Caco-2 (cell line): ENCODE results near the gene ATF2. TPM values are rescaled to one million over a fixed set of nuclear protein-coding genes. Genes with fewer than 3 reads are reported as not detected.

Source experiments
- BruUV-seq: library from RNA; stranded (reverse); fragments of 400-500 nt; replicated peaks from 2 replicates; lab custom pipeline; 2021; lab: Mats Ljungman, UMichigan
- CTCF ChIA-PET: fragments of 300-600 bp; sonication (Branson Sonifier 250); formaldehyde crosslinking; loops from one replicate; lab custom pipeline; 2022; ENCODE audit warnings: antibody characterized with exemption; lab: Charles Lee
- POLR2A ChIA-PET: fragments of 300-600 bp; sonication (Branson Sonifier 250); formaldehyde crosslinking; loops from one replicate; lab custom pipeline; 2022; ENCODE audit warnings: antibody characterized with exemption; lab: Charles Lee
- DNase-seq, 2 experiments: peaks; one replicate each; pipeline versions ENCODE4 v3.0.0 to v3.0.0-alpha.2; 2020 to 2022
- H3K27me3 ChIP-seq: replicated peaks from 2 replicates; pipeline ENCODE4 v1.6.0; 2011; ENCODE audit warnings: low read length; ENCODE audit not compliant: control insufficient read depth, insufficient read depth
- H3K36me3 ChIP-seq: 2 replicates; pipeline ENCODE4 v1.5.1; 2011; ENCODE audit warnings: low read length; ENCODE audit not compliant: control insufficient read depth, insufficient read depth
- H3K4me1 ChIP-seq: fragments of 250-450 bp; sonication (Bioruptor Pico); 2 replicates; pipeline ENCODE4 v1.5.1; 2020; ENCODE audit warnings: mild to moderate bottlenecking
- H3K4me3 ChIP-seq: 2 replicates; pipeline ENCODE4 v1.5.1; 2011; ENCODE audit warnings: low read depth, mild to moderate bottlenecking, control low read depth, low read length
- H3K9me3 ChIP-seq: fragments of 250-450 bp; sonication (Bioruptor Pico); 2 replicates; pipeline ENCODE4 v1.5.1; 2020; ENCODE audit warnings: mild to moderate bottlenecking, moderate library complexity
- H3K27ac Mint-ChIP-seq: one replicate; pipeline ENCODE4 v1.8.0; 2022; ENCODE audit warnings: mixed read lengths; ENCODE audit not compliant: unreplicated experiment
- H3K27me3 Mint-ChIP-seq: one replicate; pipeline ENCODE4 v1.8.0; 2022; ENCODE audit warnings: mixed read lengths; ENCODE audit not compliant: insufficient read depth, unreplicated experiment
- H3K36me3 Mint-ChIP-seq: one replicate; pipeline ENCODE4 v1.8.0; 2022; ENCODE audit warnings: mild to moderate bottlenecking, mixed read lengths; ENCODE audit not compliant: insufficient read depth, unreplicated experiment
- H3K4me1 Mint-ChIP-seq: one replicate; pipeline ENCODE4 v1.8.0; 2022; ENCODE audit warnings: low read depth, mixed read lengths; ENCODE audit not compliant: unreplicated experiment
- H3K4me3 Mint-ChIP-seq: one replicate; pipeline ENCODE4 v1.8.0; 2022; ENCODE audit warnings: mild to moderate bottlenecking, moderate library complexity, mixed read lengths; ENCODE audit not compliant: unreplicated experiment
- H3K9me3 Mint-ChIP-seq: one replicate; pipeline ENCODE4 v1.8.0; 2022; ENCODE audit warnings: mixed read lengths; ENCODE audit not compliant: unreplicated experiment
- CTCF ChIP-seq, 2 experiments: fragments of 200-600 bp in 1 of 2; IDR thresholded peaks; 1 replicate in 1 of 2; 2 replicates in 1 of 2; pipeline versions ENCODE4 v1.5.1 to v1.8.0; 2011 to 2022; ENCODE audit warnings: antibody characterized with exemption in 1 of 2, control low read depth in 1 of 2, inconsistent platforms in 1 of 2, low read depth in 1 of 2, low read length in 1 of 2, mild to moderate bottlenecking in 1 of 2, moderate library complexity in 1 of 2; ENCODE audit not compliant: insufficient read depth in 1 of 2, severe bottlenecking in 1 of 2, unreplicated experiment in 1 of 2
- intact Hi-C: fragments of 100-400 bp; cut with micrococcal nuclease; formaldehyde crosslinking; loops from one replicate; pipeline ENCODE4 v1.10.0; 2022; ENCODE audit not compliant: unreplicated experiment
- total RNA-seq: library from RNA; stranded (reverse); gene quantifications from 2 replicates; pipeline ENCODE4 v1.2.3, GENCODE V29; 2022

Gene ATF2
- total RNA-seq, 1 experiment from 2014 or later = 47.1 TPM

- Histone ChIP-seq H3K27me3 (no peaks in the 10 kb centered on the region), H3K4me3 (peak overlapping the region; percentile 75), H3K9me3 (no peaks in the 10 kb centered on the region), H3K4me1 (peaks cover 10% of the 10 kb centered on the region), H3K36me3 (no peaks in the 10 kb centered on the region)
- ChIA-PET POLR2A (no interaction called here), CTCF (no interaction called here)
- Mint-ChIP-seq H3K27ac (peak overlapping the region; percentile 99), H3K9me3 (no peaks in the 10 kb centered on the region), H3K4me1 (no peaks in the 10 kb centered on the region), H3K36me3 (peaks cover 17% of the 10 kb centered on the region), H3K4me3 (peak overlapping the region; percentile 98), H3K27me3 (no peaks in the 10 kb centered on the region)
- intact Hi-C loops = no loop called here
- peak; percentile 36 to 39 for DNase-seq
- BruUV-seq = no TSS peak
- TF ChIP-seq CTCF (IDR thresholded peaks at IDR 0.05; ENCODE audit: insufficient read depth in 1 of 2, low read depth in 1 of 2, low read length in 1 of 2, severe bottlenecking in 1 of 2, unreplicated experiment in 1 of 2) = no peak
Observed at GRCh38 chr2:175167076-175167791, 769 bp downstream of the ATF2 start.

- intact Hi-C loops = no loop called here
- no TSS peak for BruUV-seq
- Mint-ChIP-seq H3K4me1 (no peaks in the 10 kb centered on the region), H3K27me3 (no peaks in the 10 kb centered on the region), H3K36me3 (peaks cover 17% of the 10 kb centered on the region), H3K9me3 (no peaks in the 10 kb centered on the region), H3K4me3 (peak overlapping the region; percentile 98), H3K27ac (no peak overlapping the region)
- no peaks in the 10 kb centered on the region for H3K27me3 ChIP-seq
- peak overlapping the region; percentile 75 for H3K4me3 ChIP-seq
- ChIA-PET POLR2A (no interaction called here), CTCF (no interaction called here)
- no peak for DNase-seq
- no peak for TF ChIP-seq CTCF (IDR thresholded peaks at IDR 0.05; ENCODE audit: insufficient read depth in 1 of 2, low read depth in 1 of 2, low read length in 1 of 2, severe bottlenecking in 1 of 2, unreplicated experiment in 1 of 2)
- H3K4me1 ChIP-seq = peaks cover 10% of the 10 kb centered on the region
- H3K36me3 ChIP-seq = no peaks in the 10 kb centered on the region
- H3K9me3 ChIP-seq = no peaks in the 10 kb centered on the region
Observed at GRCh38 chr2:175166216-175166824, 1.7 kb downstream of the ATF2 start.

GRCh38 chr2:175164235-175164634, 3.8 kb downstream of the ATF2 start:
- no peaks in the 10 kb centered on the region for H3K4me1 Mint-ChIP-seq
- no peaks in the 10 kb centered on the region for H3K9me3 ChIP-seq
- H3K27me3 ChIP-seq = no peaks in the 10 kb centered on the region
- no peak overlapping the region for H3K4me3 Mint-ChIP-seq
- H3K27me3 Mint-ChIP-seq = no peaks in the 10 kb centered on the region
- ChIA-PET POLR2A (no interaction called here), CTCF (no interaction called here)
- no peak for TF ChIP-seq CTCF (IDR thresholded peaks at IDR 0.05; ENCODE audit: insufficient read depth in 1 of 2, low read depth in 1 of 2, low read length in 1 of 2, severe bottlenecking in 1 of 2, unreplicated experiment in 1 of 2)
- H3K36me3 Mint-ChIP-seq = peaks cover 17% of the 10 kb centered on the region
- BruUV-seq = no TSS peak
- H3K4me1 ChIP-seq = peaks cover 10% of the 10 kb centered on the region
- H3K4me3 ChIP-seq = no peak overlapping the region
- H3K9me3 Mint-ChIP-seq = no peaks in the 10 kb centered on the region
- no peak overlapping the region for H3K27ac Mint-ChIP-seq
- no peaks in the 10 kb centered on the region for H3K36me3 ChIP-seq
- no peak for DNase-seq
- intact Hi-C loops = no loop called here
